ENCODE data around the gene HLA-DQA1.
"Not testable (repeated sequence)": the region's sequence is repeated elsewhere in the genome, so short reads cannot be mapped to it uniquely, and the experiment has no call there.

The HLA-DQA1 gene

GRCh38 chr6:32655203-32655710 lies 18.1 kb downstream of the HLA-DQA1 start:
- no peaks in the 10 kb centered on the region for H3K36me3 ChIP-seq (ENCODE audit: control insufficient read depth in 1 of 2, insufficient read depth in 2 of 2, low read depth in 1 of 2, low read length in 2 of 2)
- H3K79me1 ChIP-seq (replicated peaks; ENCODE audit: low read length, poor library complexity, severe bottlenecking) = no peaks in the 10 kb centered on the region
- H3K9ac ChIP-seq (ENCODE audit: low read length) = no peak overlapping the region
- H2AK5ac ChIP-seq (ENCODE audit: low read length, severe bottlenecking) = no peak overlapping the region
- no peak overlapping the region for H3K27ac ChIP-seq (ENCODE audit: low read length, poor library complexity, severe bottlenecking)
- H3K4ac ChIP-seq (ENCODE audit: low read depth in 1 of 2, low read length in 2 of 2) = no peak overlapping the region
- no peaks in the 10 kb centered on the region for H3K9me3 ChIP-seq (ENCODE audit: control insufficient read depth, low read length)
- no peak overlapping the region for H3K23ac ChIP-seq (ENCODE audit: low read length in 2 of 2)
- DNase-seq = no peak
- H3K27me3 ChIP-seq (ENCODE audit: control insufficient read depth in 1 of 2, insufficient read depth in 1 of 2, low read length in 2 of 2) = peaks cover 0 to 15% of the 10 kb centered on the region in 2 experiments
- no peak overlapping the region for H2BK5ac ChIP-seq (ENCODE audit: low read depth, low read length, poor library complexity, severe bottlenecking)
- no peaks in the 10 kb centered on the region for H3K4me1 ChIP-seq (ENCODE audit: control insufficient read depth, insufficient read depth, low read depth, low read length)
- H2BK15ac ChIP-seq (ENCODE audit: low read depth, poor library complexity, severe bottlenecking) = no peak overlapping the region
- no peak overlapping the region for H4K91ac ChIP-seq (ENCODE audit: low read length)
- no peak overlapping the region for H4K8ac ChIP-seq (ENCODE audit: low read length)
- no peak overlapping the region for H2BK12ac ChIP-seq (ENCODE audit: low read length in 2 of 2)
- no peak overlapping the region for H3K4me2 ChIP-seq (ENCODE audit: low read length, poor library complexity, severe bottlenecking)
- no peak overlapping the region for H3K4me3 ChIP-seq (ENCODE audit: insufficient read depth in 1 of 2, low read depth in 1 of 2, low read length in 2 of 2)
- H3K18ac ChIP-seq (ENCODE audit: low read depth in 1 of 2, low read length in 2 of 2) = no peak overlapping the region
- no peak overlapping the region for H2BK120ac ChIP-seq (ENCODE audit: low read depth, low read length)
- WGBS = no CpG with 5 or more reads among the region's 2 CpGs
- no peak overlapping the region for H2AFZ ChIP-seq (ENCODE audit: low read depth, low read length)
- no peak overlapping the region for H3K14ac ChIP-seq (ENCODE audit: low read length in 2 of 2)

GRCh38 chr6:32657329-32657728 lies 20.1 kb downstream of the HLA-DQA1 start:
- not testable (repeated sequence) for H2AK5ac ChIP-seq (ENCODE audit: low read length, severe bottlenecking); H2BK15ac ChIP-seq (ENCODE audit: low read depth, poor library complexity, severe bottlenecking); H3K9me3 ChIP-seq (ENCODE audit: control insufficient read depth, low read length); H3K18ac ChIP-seq (ENCODE audit: low read depth in 1 of 2, low read length in 2 of 2); H3K27ac ChIP-seq (ENCODE audit: low read length, poor library complexity, severe bottlenecking); H3K79me1 ChIP-seq (replicated peaks; ENCODE audit: low read length, poor library complexity, severe bottlenecking); H3K14ac ChIP-seq (ENCODE audit: low read length in 2 of 2); H3K36me3 ChIP-seq (ENCODE audit: control insufficient read depth in 1 of 2, insufficient read depth in 2 of 2, low read depth in 1 of 2, low read length in 2 of 2); H3K4me3 ChIP-seq (ENCODE audit: insufficient read depth in 1 of 2, low read depth in 1 of 2, low read length in 2 of 2); DNase-seq; H3K4me1 ChIP-seq (ENCODE audit: control insufficient read depth, insufficient read depth, low read depth, low read length); H4K91ac ChIP-seq (ENCODE audit: low read length); H3K23ac ChIP-seq (ENCODE audit: low read length in 2 of 2); H3K9ac ChIP-seq (ENCODE audit: low read length); H2BK5ac ChIP-seq (ENCODE audit: low read depth, low read length, poor library complexity, severe bottlenecking); H4K8ac ChIP-seq (ENCODE audit: low read length); H3K4me2 ChIP-seq (ENCODE audit: low read length, poor library complexity, severe bottlenecking); H2BK120ac ChIP-seq (ENCODE audit: low read depth, low read length); H3K4ac ChIP-seq (ENCODE audit: low read depth in 1 of 2, low read length in 2 of 2); H2BK12ac ChIP-seq (ENCODE audit: low read length in 2 of 2); H2AFZ ChIP-seq (ENCODE audit: low read depth, low read length)
- WGBS = no CpG with 5 or more reads among the region's 6 CpGs
- peaks cover 4 to 19% of the 10 kb centered on the region in 2 experiments for H3K27me3 ChIP-seq (ENCODE audit: control insufficient read depth in 1 of 2, insufficient read depth in 1 of 2, low read length in 2 of 2)

DNA sequence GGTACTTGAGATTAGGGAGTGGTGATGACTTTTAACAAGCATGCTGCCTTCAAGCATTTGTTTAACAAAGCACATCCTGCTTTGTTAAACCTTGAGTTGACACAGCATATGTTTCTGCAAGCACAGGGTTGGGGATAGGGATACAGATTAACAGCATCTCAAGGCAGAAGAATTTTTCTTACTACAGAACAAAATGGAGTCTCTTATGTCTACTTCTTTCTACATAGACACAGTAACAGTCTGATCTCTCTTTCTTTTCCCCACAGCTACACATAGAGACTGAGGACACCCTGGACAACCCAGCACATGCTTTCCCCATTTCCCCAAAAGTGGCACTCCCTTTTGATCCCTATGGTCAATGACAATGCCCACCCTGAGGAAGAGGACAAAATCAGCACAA lies 20.6 kb downstream of the HLA-DQA1 start:
- H3K18ac ChIP-seq (ENCODE audit: low read depth in 1 of 2, low read length in 2 of 2); H3K36me3 ChIP-seq (ENCODE audit: control insufficient read depth in 1 of 2, insufficient read depth in 2 of 2, low read depth in 1 of 2, low read length in 2 of 2); H3K4ac ChIP-seq (ENCODE audit: low read depth in 1 of 2, low read length in 2 of 2); H3K27ac ChIP-seq (ENCODE audit: low read length, poor library complexity, severe bottlenecking); H3K79me1 ChIP-seq (replicated peaks; ENCODE audit: low read length, poor library complexity, severe bottlenecking); H3K4me2 ChIP-seq (ENCODE audit: low read length, poor library complexity, severe bottlenecking); H2BK15ac ChIP-seq (ENCODE audit: low read depth, poor library complexity, severe bottlenecking); H3K4me1 ChIP-seq (ENCODE audit: control insufficient read depth, insufficient read depth, low read depth, low read length); H4K91ac ChIP-seq (ENCODE audit: low read length); H2AFZ ChIP-seq (ENCODE audit: low read depth, low read length); H2BK5ac ChIP-seq (ENCODE audit: low read depth, low read length, poor library complexity, severe bottlenecking); H2BK12ac ChIP-seq (ENCODE audit: low read length in 2 of 2); H2BK120ac ChIP-seq (ENCODE audit: low read depth, low read length); H2AK5ac ChIP-seq (ENCODE audit: low read length, severe bottlenecking); H3K9ac ChIP-seq (ENCODE audit: low read length); H3K4me3 ChIP-seq (ENCODE audit: insufficient read depth in 1 of 2, low read depth in 1 of 2, low read length in 2 of 2); DNase-seq; H3K9me3 ChIP-seq (ENCODE audit: control insufficient read depth, low read length); H3K14ac ChIP-seq (ENCODE audit: low read length in 2 of 2); H4K8ac ChIP-seq (ENCODE audit: low read length); H3K23ac ChIP-seq (ENCODE audit: low read length in 2 of 2): not testable (repeated sequence)
- peaks cover 4 to 21% of the 10 kb centered on the region in 2 experiments for H3K27me3 ChIP-seq (ENCODE audit: control insufficient read depth in 1 of 2, insufficient read depth in 1 of 2, low read length in 2 of 2)

GRCh38 chr6:32658268-32658897 lies 21.2 kb downstream of the HLA-DQA1 start:
- Histone ChIP-seq H3K4me1 (ENCODE audit: control insufficient read depth, insufficient read depth, low read depth, low read length) (no peaks in the 10 kb centered on the region), H2BK12ac (ENCODE audit: low read length in 2 of 2) (no peak overlapping the region), H3K14ac (ENCODE audit: low read length in 2 of 2) (no peak overlapping the region), H3K18ac (ENCODE audit: low read depth in 1 of 2, low read length in 2 of 2) (no peak overlapping the region), H3K27me3 (ENCODE audit: control insufficient read depth in 1 of 2, insufficient read depth in 1 of 2, low read length in 2 of 2) (peaks cover 4 to 24% of the 10 kb centered on the region in 2 experiments), H4K91ac (ENCODE audit: low read length) (no peak overlapping the region), H3K4ac (ENCODE audit: low read depth in 1 of 2, low read length in 2 of 2) (no peak overlapping the region), H3K9ac (ENCODE audit: low read length) (no peak overlapping the region), H2AFZ (ENCODE audit: low read depth, low read length) (no peak overlapping the region), H2BK5ac (ENCODE audit: low read depth, low read length, poor library complexity, severe bottlenecking) (no peak overlapping the region), H3K27ac (ENCODE audit: low read length, poor library complexity, severe bottlenecking) (no peak overlapping the region), H2BK15ac (ENCODE audit: low read depth, poor library complexity, severe bottlenecking) (no peak overlapping the region), H3K4me2 (ENCODE audit: low read length, poor library complexity, severe bottlenecking) (no peak overlapping the region), H3K36me3 (ENCODE audit: control insufficient read depth in 1 of 2, insufficient read depth in 2 of 2, low read depth in 1 of 2, low read length in 2 of 2) (no peaks in the 10 kb centered on the region), H3K23ac (ENCODE audit: low read length in 2 of 2) (no peak overlapping the region), H2AK5ac (ENCODE audit: low read length, severe bottlenecking) (no peak overlapping the region), H2BK120ac (ENCODE audit: low read depth, low read length) (no peak overlapping the region), H3K79me1 (replicated peaks; ENCODE audit: low read length, poor library complexity, severe bottlenecking) (no peaks in the 10 kb centered on the region), H3K4me3 (ENCODE audit: insufficient read depth in 1 of 2, low read depth in 1 of 2, low read length in 2 of 2) (no peak overlapping the region), H3K9me3 (ENCODE audit: control insufficient read depth, low read length) (no peaks in the 10 kb centered on the region), H4K8ac (ENCODE audit: low read length) (no peak overlapping the region)
- WGBS = 61% methylated on average over 5 of the region's 6 CpGs
- DNase-seq = no peak

All from mesenchymal stem cell (in vitro differentiated cells and primary cell).